ENCODE measurements around the gene AK9. TPM values are rescaled to one million over a fixed set of nuclear protein-coding genes. Genes with fewer than 3 reads are reported as not detected.

The AK9 gene
- total RNA-seq, 1 experiment from 2014 or later: 3.5 TPM

DNA sequence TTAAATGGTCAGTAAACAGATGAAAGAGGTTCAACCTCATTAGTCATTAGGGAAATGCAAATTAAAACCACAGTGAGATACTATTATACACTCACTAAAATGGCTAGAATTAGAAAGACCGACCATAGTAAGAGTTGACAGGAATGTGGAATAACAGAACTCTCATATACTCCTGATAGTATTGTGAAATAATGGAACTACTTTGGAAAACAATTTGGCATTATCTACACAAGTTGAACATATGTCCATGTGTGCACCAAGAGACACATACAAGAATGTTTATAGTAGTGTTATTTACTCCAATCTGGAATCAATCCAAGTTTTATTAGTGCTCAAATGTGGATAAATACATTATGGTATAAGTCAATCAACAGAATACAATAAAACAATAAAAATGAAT is 59.6 kb downstream of the AK9 start (continued):
- TF ChIP-seq, protein P1, sequence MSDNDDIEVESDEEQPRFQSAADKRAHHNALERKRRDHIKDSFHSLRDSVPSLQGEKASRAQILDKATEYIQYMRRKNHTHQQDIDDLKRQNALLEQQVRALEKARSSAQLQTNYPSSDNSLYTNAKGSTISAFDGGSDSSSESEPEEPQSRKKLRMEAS (IDR thresholded peaks at IDR 0.05): no peak
- no peak for TF ChIP-seq TCF7L2 (IDR thresholded peaks at IDR 0.05; ENCODE audit: borderline replicate concordance, extremely low read depth, insufficient read depth, insufficient read length)
- no peak for TF ChIP-seq CEBPB (IDR thresholded peaks at IDR 0.05; ENCODE audit: low read depth)
- TF ChIP-seq EZH2phosphoT487 (IDR thresholded peaks at IDR 0.05; ENCODE audit: borderline replicate concordance): no peak
- TF ChIP-seq SRF (IDR thresholded peaks at IDR 0.05; ENCODE audit: low read depth): no peak

DNA sequence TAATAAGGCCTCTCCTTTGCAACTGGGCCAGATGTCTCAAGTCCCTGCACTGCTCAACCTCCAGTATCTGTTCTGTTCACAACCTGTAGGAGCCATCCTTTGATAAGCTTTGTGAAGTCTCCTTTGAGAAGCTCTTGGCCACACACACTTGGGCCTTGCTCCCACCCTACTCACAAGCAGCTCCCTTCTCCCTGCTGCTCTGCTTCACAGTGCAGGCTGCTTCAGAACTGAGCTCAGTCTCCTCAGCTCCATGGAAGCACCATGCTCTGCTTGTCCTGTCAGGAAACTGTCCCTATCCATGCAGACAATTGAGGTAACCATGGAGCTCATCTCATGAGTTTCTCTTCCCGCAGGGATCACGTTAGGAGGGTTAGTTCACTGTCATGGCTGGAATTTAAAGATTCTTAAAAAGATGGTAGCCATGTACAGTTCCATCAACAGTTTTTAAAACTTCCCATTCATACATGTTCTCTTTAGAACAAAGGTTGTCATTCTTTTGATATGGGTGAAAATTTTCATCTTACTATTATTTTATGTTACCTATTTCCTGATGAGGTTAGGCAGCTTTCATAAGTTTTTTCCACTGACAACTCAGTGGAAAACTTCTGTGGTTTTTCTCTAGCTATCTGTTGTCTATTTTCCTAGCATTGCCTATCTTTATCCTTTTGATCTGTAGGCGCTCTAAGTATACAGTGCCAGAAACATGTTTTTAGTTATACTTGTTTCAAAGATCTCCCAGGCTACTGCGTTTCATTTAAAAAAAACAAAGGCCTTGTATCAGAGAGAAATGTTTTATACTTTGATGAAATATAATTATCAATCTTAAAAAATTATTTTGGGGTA is 62.6 kb downstream of the AK9 start:
- no peaks in the 10 kb centered on the region for H3K36me3 ChIP-seq (ENCODE audit: control insufficient read depth in 1 of 2, insufficient read depth in 2 of 2, low read length in 2 of 2)
- no peak overlapping the region for H3K9ac ChIP-seq (ENCODE audit: low read length)
- H3K9me3 ChIP-seq (ENCODE audit: control insufficient read depth in 1 of 2, insufficient read depth in 1 of 2, low read depth in 1 of 2, low read length in 2 of 2): no peaks in the 10 kb centered on the region
- no TSS peak for BruUV-seq (replicated peaks)
- no peak overlapping the region for H3K27ac ChIP-seq (ENCODE audit: low read depth, low read length)
- no peak for TF ChIP-seq SRF (IDR thresholded peaks at IDR 0.05; ENCODE audit: low read depth)
- no peaks in the 10 kb centered on the region for H3K9me2 ChIP-seq (ENCODE audit: insufficient read depth)
- DNase-seq (ENCODE audit: low read depth, low spot score) (no peak), ATAC-seq (no peak)
- POLR2A ChIA-PET: no interaction called here
- no peaks in the 10 kb centered on the region for H3K4me1 ChIP-seq (ENCODE audit: control insufficient read depth in 1 of 2, insufficient read depth in 2 of 2, low read length in 2 of 2)
- CTCF ChIA-PET: no interaction called here
- H3K4me2 ChIP-seq (ENCODE audit: low read length): no peak overlapping the region
- no peak overlapping the region for H3K4me3 ChIP-seq (replicated peaks in 1 of 2; ENCODE audit: low read depth in 1 of 2, low read length in 2 of 2)
- H3K27me3 ChIP-seq (ENCODE audit: insufficient read depth, low read length): no peaks in the 10 kb centered on the region
- intact Hi-C loops (cut with micrococcal nuclease): no loop called here
- no peaks in the 10 kb centered on the region for H3K79me2 ChIP-seq (ENCODE audit: insufficient read depth, low read length)
- no peaks in the 10 kb centered on the region for H4K20me1 ChIP-seq (ENCODE audit: insufficient read depth)
- no peak overlapping the region for H2AFZ ChIP-seq (ENCODE audit: low read depth, low read length, poor library complexity, severe bottlenecking)
- RAD21 ChIA-PET (ENCODE audit: low non-redundant PET in 1 of 2, low total read pairs in 2 of 2, uncharacterized antibody in 2 of 2, unreplicated experiment in 2 of 2): interaction anchor here in 1 of 2 experiments (0.6 kb wide), 1 partner anchor 428 kb away, joined by 6 read pairs; no protein-coding TSS in a partner anchor

DNA sequence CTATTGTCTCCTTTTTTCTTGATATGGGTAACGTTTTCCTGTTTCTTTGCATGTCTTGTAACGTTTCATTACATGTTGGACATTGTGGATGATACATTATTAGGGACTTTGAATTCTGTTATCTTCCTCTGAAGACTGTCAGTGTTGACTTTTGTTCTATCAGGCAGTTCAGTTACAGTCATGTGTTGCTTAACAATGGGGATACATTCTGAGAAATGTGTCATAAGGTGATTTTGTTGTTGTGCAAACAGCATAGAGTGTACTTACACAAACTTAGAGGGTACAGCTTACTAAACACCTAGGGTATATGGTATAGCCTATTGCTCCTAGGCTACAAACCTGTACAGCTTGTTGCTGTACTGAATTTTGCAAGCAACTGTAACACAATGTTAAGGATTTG is 64.7 kb downstream of the AK9 start:
- TF ChIP-seq SRF (IDR thresholded peaks at IDR 0.05; ENCODE audit: low read depth): no peak
- no peak for TF ChIP-seq RAD21 (IDR thresholded peaks at IDR 0.05; ENCODE audit: low read depth)
- TF ChIP-seq ZNF274 (IDR thresholded peaks at IDR 0.05; ENCODE audit: low read depth, low read length): no peak
- no peak for ATAC-seq
- Histone ChIP-seq H3K4me2 (ENCODE audit: low read length) (no peak overlapping the region), H3K9me3 (ENCODE audit: control insufficient read depth in 1 of 2, insufficient read depth in 1 of 2, low read depth in 1 of 2, low read length in 2 of 2) (no peaks in the 10 kb centered on the region), H3K79me2 (ENCODE audit: insufficient read depth, low read length) (no peaks in the 10 kb centered on the region), H3K27ac (ENCODE audit: low read depth, low read length) (no peak overlapping the region), H3K36me3 (ENCODE audit: control insufficient read depth in 1 of 2, insufficient read depth in 2 of 2, low read length in 2 of 2) (no peaks in the 10 kb centered on the region), H3K4me1 (ENCODE audit: control insufficient read depth in 1 of 2, insufficient read depth in 2 of 2, low read length in 2 of 2) (no peaks in the 10 kb centered on the region), H4K20me1 (ENCODE audit: insufficient read depth) (no peaks in the 10 kb centered on the region), H3K4me3 (replicated peaks in 1 of 2; ENCODE audit: low read depth in 1 of 2, low read length in 2 of 2) (no peak overlapping the region), H3K9me2 (ENCODE audit: insufficient read depth) (no peaks in the 10 kb centered on the region), H2AFZ (ENCODE audit: low read depth, low read length, poor library complexity, severe bottlenecking) (no peak overlapping the region), H3K9ac (ENCODE audit: low read length) (no peak overlapping the region), H3K27me3 (ENCODE audit: insufficient read depth, low read length) (no peaks in the 10 kb centered on the region)
- BruUV-seq (replicated peaks): no TSS peak
- no peak for DNase-seq (ENCODE audit: low read depth, low spot score)
- RAD21 ChIA-PET (ENCODE audit: low non-redundant PET in 1 of 2, low total read pairs in 2 of 2, uncharacterized antibody in 2 of 2, unreplicated experiment in 2 of 2): no interaction called here
- intact Hi-C loops (cut with micrococcal nuclease): no loop called here
- CTCF ChIA-PET: no interaction called here
- POLR2A ChIA-PET: no interaction called here
